Kidney (tissue), 14 donors: ENCODE results near the gene POMT1. TPM values are rescaled to one million over a fixed set of nuclear protein-coding genes. Genes with fewer than 3 reads are reported as not detected.

Experiments used
- DNase-seq, 5 donors: peaks; one replicate each; pipeline ENCODE4 v3.0.0-alpha.2; 2013 to 2020
- FAIRE-seq: peaks from 2 replicates; lab custom pipeline; 2012; peaks lifted over from hg19 to GRCh38; lab: Jason Lieb, UNC
- H3K27ac ChIP-seq, 2 donors: one replicate each; pipeline ENCODE4 v1.7.0; 2013; ENCODE audit warnings: low read depth in 2 of 2, low read length in 2 of 2, inconsistent platforms in 1 of 2
- H3K27me3 ChIP-seq: one replicate; pipeline ENCODE4 v1.7.1; 2013; ENCODE audit warnings: low read length, inconsistent platforms; ENCODE audit not compliant: control insufficient read depth, insufficient read depth
- H3K36me3 ChIP-seq, 3 donors: one replicate each; pipeline versions ENCODE4 v1.7.0 to v1.7.1; 2013; ENCODE audit warnings: low read length in 3 of 3, control low read depth in 1 of 3, inconsistent platforms in 1 of 3; ENCODE audit not compliant: insufficient read depth in 3 of 3, control insufficient read depth in 2 of 3
- H3K4me1 ChIP-seq, 3 donors: one replicate each; pipeline versions ENCODE4 v1.7.0 to v1.7.1; 2013; ENCODE audit warnings: low read length in 3 of 3, inconsistent platforms in 1 of 3, low read depth in 1 of 3; ENCODE audit not compliant: control insufficient read depth in 2 of 3, insufficient read depth in 2 of 3
- H3K4me3 ChIP-seq, 3 donors: one replicate each; pipeline versions ENCODE4 v1.7.0 to v1.8.1; 2013; ENCODE audit warnings: low read length in 3 of 3, control low read depth in 1 of 3, inconsistent platforms in 1 of 3
- H3K9ac ChIP-seq, 3 donors: one replicate each; pipeline versions ENCODE4 v1.7.0 to v1.7.1; 2013; ENCODE audit warnings: low read length in 3 of 3, control low read depth in 1 of 3, inconsistent platforms in 1 of 3
- H3K9me3 ChIP-seq, 3 donors: one replicate each; pipeline versions ENCODE4 v1.7.0 to v1.7.1; 2013; ENCODE audit warnings: low read length in 3 of 3, control low read depth in 1 of 3, inconsistent platforms in 1 of 3; ENCODE audit not compliant: control insufficient read depth in 2 of 3, insufficient read depth in 1 of 3
- intact Hi-C: fragments of 100-400 bp; cut with DNase I; formaldehyde crosslinking; loops from one replicate; pipeline ENCODE4 v1.11.1; 2022
- polyA plus RNA-seq: library from polyadenylated mRNA; stranded (reverse); fragments of 350-450 nt; fragmentation: Illumina TruSeq; extraction: RNeasy Lipid Tissue Mini Kit (QIAGEN cat#74804); gene quantifications from one replicate; pipeline ENCODE4 v1.2.3, GENCODE V29; 2014; ENCODE audit warnings: low read depth, low replicate concordance; ENCODE audit not compliant: insufficient read depth
- total RNA-seq: library from RNA; stranded (reverse); fragmentation: NEBNext Ultra II Directional; extraction: Animal tissue kit (Norgen Biotek cat#: 25700); gene quantifications from one replicate; pipeline ENCODE4 v1.2.1, GENCODE V29; 2021
- TF ChIP-seq, protein P1 (sequence below): IDR thresholded peaks from 3 replicates; pipeline ENCODE4 v1.5.1; 2012; ENCODE audit warnings: mild to moderate bottlenecking, moderate library complexity, borderline replicate concordance; ENCODE audit not compliant: insufficient read depth; ENCODE audit errors: extremely low read depth
- donor health status: control.
- donor health status: control.
- donor health status: control.
- donor health status: control.
- donor health status: control.
- donor health status: DM: yes; HTN: yes; CAD: no.
- donor health status: Normal renal cell carcinoma (clear cell type).

The POMT1 gene
- total and polyA plus RNA-seq, 2 donors from 2014 or later, result 32.3 to 36.5 TPM

DNA sequence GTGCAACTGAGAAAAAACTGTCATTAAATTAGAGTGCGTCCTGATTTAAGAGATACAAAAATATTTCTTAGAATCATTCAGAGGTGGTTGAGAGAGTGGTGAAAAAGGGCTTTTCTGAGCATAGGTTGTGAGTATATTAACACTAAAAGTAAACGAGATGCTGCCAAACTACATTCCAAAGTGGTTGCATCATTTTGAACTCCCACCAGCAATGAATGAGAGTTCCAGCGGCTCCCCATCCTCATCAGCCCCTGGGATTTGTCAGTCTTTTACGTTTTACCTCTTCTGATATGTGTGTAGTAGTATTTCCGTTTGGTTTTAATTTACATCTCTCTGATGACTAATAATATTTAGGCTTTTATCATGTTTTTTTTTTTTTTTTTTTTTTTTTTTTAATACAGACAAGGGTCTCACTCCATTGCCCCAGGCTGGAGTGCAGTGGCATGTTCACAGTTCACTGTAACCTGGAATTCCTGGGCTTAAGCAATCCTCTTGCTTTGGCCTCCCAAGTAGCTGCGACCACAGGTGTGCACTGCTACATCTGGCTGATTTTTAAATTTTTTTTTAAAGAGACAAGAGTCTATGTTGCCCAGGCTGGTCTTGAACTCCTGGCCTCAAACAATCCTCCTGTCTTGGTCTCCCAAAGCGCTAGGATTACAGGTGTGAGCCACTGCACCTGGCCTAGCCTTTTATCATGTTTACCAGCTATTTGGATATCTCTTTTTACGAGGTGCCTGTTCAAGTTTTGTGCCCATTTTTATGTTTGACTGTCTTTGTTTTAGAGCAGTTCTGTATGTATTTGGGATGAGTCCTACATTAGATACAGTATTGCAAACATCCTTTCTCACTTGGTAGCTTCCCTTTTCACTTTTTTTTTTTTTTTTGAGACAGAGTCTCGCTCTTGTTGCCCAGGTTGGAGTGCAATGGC lies 59.6 kb downstream of the POMT1 start:
- peak in 1 of 5 donors; percentile 54 for DNase-seq
- Histone ChIP-seq H3K4me3 (no peak overlapping the region), H3K27me3 (no peaks in the 10 kb centered on the region), H3K27ac (no peak overlapping the region), H3K9ac (no peak overlapping the region), H3K36me3 (no peaks in the 10 kb centered on the region), H3K4me1 (no peaks in the 10 kb centered on the region), H3K9me3 (peaks cover 0 to 5% (median 0%) of the 10 kb centered on the region in 3 donors)
- FAIRE-seq, result no peak
- intact Hi-C loops, result no loop called here
- TF ChIP-seq, protein P1, sequence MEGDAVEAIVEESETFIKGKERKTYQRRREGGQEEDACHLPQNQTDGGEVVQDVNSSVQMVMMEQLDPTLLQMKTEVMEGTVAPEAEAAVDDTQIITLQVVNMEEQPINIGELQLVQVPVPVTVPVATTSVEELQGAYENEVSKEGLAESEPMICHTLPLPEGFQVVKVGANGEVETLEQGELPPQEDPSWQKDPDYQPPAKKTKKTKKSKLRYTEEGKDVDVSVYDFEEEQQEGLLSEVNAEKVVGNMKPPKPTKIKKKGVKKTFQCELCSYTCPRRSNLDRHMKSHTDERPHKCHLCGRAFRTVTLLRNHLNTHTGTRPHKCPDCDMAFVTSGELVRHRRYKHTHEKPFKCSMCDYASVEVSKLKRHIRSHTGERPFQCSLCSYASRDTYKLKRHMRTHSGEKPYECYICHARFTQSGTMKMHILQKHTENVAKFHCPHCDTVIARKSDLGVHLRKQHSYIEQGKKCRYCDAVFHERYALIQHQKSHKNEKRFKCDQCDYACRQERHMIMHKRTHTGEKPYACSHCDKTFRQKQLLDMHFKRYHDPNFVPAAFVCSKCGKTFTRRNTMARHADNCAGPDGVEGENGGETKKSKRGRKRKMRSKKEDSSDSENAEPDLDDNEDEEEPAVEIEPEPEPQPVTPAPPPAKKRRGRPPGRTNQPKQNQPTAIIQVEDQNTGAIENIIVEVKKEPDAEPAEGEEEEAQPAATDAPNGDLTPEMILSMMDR, result no peak

DNA sequence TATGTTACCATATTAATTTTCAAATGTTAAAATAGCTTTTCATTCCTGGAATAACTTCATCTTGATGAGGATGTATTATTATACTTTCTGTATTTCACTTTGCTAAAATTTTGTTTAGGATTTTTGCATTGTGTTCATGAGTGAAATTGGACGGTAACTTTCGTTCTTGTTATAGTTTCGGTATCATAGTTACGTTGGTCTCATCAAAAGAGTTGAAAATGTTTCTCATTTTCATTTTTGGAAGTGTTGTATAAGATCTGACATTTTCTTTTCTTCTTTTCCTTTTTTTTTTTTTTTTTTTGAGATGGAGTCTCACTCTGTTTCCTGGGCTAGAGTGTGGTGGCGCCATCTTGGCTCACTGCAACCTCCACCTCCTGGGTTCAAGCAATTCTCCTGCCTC lies 62.7 kb downstream of the POMT1 start:
- Histone ChIP-seq H3K9me3 (peaks cover 0 to 5% (median 0%) of the 10 kb centered on the region in 3 donors), H3K9ac (no peak overlapping the region), H3K27me3 (no peaks in the 10 kb centered on the region), H3K27ac (no peak overlapping the region), H3K4me1 (no peaks in the 10 kb centered on the region), H3K4me3 (no peak overlapping the region), H3K36me3 (no peaks in the 10 kb centered on the region)
- TF ChIP-seq, protein P1, result no peak
- FAIRE-seq, result no peak
- DNase-seq, result no peak
- intact Hi-C loops, result no loop called here

DNA sequence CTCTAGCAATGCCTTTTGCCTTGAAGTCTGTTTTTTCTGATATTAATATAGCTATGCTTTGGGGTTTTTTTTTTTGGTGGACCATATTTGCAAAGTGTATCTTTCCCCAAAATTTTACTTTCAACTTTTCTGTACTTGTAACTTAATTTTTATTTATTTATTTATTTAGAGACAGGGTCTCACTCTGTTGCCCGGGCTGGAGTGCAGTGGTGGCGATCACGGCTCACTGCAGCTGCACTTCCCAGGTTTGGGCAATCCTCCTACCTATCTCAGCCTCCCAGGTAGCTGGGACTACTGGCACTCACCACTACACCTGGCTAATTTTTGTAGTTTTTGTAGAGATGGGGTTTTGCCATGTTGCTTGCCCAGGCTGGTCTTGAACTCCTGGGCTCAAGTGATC lies 63.4 kb downstream of the POMT1 start:
- Histone ChIP-seq H3K9ac (no peak overlapping the region), H3K27ac (no peak overlapping the region), H3K27me3 (no peaks in the 10 kb centered on the region), H3K9me3 (peaks cover 0 to 5% (median 0%) of the 10 kb centered on the region in 3 donors), H3K4me1 (no peaks in the 10 kb centered on the region), H3K36me3 (no peaks in the 10 kb centered on the region), H3K4me3 (no peak overlapping the region)
- FAIRE-seq, result no peak
- TF ChIP-seq, protein P1, result no peak
- no peak for DNase-seq
- intact Hi-C loops, result no loop called here
